CD4-positive, alpha-beta T cell treated with Interleukin-4 for 4 hours (primary cell): ENCODE data around the gene ICE2.
A peak's percentile ranks its signal among the peaks of the same experiment; 100 is the strongest.
"Not testable (repeated sequence)": the region's sequence is repeated elsewhere in the genome, so short reads cannot be mapped to it uniquely, and the experiment has no call there.

Source experiments
- DNase-seq: peaks from one replicate; pipeline ENCODE4 v3.0.0-alpha.2; 2020

ICE2 gene

GRCh38 chr15:60442031-60442650 is 36.8 kb downstream of the ICE2 start:
- no peak for DNase-seq

GRCh38 chr15:60441331-60441730 is 37.6 kb downstream of the ICE2 start:
- no peak for DNase-seq

GRCh38 chr15:60438646-60439045 is 40.3 kb downstream of the ICE2 start:
- DNase-seq, result no peak

- no peak for DNase-seq
Observed at GRCh38 chr15:60428935-60429334, 50.0 kb downstream of the ICE2 start.

- no peak for DNase-seq
Observed at GRCh38 chr15:60426870-60427508, 52.0 kb downstream of the ICE2 start.

- no peak for DNase-seq
Observed at GRCh38 chr15:60425461-60425860, 53.5 kb downstream of the ICE2 start.

GRCh38 chr15:60424006-60424405 is 54.9 kb downstream of the ICE2 start:
- DNase-seq, result no peak

DNA sequence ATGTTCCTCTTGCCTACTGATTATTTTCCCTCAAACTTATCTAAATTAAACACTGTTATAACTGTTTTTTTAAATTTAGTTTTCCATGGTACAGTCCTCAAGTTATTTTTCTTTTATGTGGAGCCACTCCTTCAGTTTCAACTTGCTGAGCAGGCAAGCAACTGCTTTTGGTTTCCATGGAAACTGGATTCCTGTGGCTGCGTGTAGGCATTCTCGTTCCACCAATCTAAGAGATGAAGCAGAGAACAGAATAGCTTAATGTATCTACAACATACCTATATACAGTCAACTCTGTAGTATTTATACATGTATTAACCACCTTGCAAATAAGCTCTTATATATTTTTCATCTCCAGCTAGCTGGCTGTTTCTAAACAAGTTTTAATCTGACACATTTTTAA is 55.4 kb downstream of the ICE2 start:
- no peak for DNase-seq

DNA sequence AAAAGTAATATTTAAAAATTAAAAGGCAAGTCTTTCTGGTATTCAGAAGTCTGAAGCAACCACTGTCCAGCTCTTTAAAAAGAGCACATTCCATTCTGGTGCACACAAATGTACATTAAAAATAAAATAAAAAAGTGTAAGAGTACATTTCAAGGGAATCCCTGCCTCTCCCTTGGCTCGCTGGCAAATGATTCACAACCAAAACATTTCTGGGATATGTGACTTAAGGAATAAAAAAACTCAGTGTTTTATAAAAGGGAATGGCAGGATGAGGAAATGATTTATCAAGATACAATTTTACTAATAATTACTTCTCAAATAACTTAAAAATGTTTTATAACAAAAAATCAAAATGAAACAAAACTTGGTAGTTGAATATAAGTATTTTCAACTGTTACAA is 57.4 kb downstream of the ICE2 start:
- no peak for DNase-seq

DNA sequence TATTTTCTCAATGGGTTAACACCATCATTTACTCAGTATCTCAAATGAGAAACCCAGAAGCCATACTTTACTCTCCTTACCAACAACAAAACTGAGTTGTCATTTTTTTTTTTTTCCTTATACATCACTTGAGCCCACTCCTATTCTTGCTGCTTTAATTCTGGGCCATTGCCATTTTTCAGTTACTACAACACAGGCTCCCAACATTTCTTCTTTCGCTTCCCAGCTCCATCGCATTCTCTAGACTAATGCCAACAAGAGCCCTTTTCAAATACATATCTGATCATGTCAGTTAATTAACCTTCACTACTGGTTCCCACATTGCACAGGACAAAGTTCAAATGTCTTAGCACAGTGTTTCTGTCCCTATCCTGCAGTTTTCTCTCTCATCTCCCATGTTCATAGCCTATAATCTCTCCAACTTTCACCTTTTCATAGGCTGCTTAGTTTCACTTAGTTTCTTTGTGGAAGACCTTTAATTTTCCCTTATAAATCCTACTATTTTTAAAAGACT is 58.7 kb downstream of the ICE2 start:
- no peak for DNase-seq

- DNase-seq, result no peak
Observed at GRCh38 chr15:60419753-60420152, 59.2 kb downstream of the ICE2 start.

DNA sequence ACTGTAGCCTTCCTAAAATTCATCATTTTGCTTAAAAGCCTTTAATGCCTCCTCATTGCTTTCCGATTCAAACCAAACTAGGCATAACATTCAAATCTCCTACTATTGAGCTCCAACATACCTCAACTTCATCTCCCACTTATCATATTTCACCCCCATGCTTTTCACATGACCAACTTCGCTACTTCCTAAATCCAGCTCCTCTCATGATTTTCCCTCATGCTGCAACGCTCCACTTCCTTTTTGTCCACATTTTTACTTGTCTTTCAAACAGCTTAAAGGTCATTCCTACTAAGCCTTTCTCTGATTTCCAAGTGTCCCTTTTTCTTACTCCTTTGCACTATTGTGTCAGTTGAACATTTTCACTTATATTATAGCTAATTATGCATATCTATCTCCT is 60.8 kb downstream of the ICE2 start:
- no peak for DNase-seq

- DNase-seq, result no peak
Observed at GRCh38 chr15:60417112-60417511, 61.8 kb downstream of the ICE2 start.

DNA sequence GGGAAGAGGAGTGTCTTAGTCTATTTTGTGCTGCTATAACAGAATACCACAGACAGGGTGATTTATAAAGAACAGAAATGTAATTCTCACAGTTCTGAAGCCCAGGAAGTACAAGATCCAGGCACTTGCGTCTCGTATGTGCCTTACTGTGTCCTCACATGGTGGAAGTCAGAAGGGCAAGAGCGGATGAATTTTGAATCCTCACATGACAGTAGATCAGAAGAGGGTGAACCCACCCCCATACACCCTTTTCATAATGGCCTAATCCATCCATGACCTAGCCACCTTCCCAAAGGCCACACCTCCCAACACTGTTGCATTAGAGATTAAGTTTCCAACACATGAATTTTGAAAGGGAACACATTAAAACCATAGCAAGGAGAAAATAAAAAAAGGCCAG is 62.5 kb downstream of the ICE2 start:
- no peak for DNase-seq

- no peak for DNase-seq
Observed at GRCh38 chr15:60414016-60414682, 64.8 kb downstream of the ICE2 start.

DNA sequence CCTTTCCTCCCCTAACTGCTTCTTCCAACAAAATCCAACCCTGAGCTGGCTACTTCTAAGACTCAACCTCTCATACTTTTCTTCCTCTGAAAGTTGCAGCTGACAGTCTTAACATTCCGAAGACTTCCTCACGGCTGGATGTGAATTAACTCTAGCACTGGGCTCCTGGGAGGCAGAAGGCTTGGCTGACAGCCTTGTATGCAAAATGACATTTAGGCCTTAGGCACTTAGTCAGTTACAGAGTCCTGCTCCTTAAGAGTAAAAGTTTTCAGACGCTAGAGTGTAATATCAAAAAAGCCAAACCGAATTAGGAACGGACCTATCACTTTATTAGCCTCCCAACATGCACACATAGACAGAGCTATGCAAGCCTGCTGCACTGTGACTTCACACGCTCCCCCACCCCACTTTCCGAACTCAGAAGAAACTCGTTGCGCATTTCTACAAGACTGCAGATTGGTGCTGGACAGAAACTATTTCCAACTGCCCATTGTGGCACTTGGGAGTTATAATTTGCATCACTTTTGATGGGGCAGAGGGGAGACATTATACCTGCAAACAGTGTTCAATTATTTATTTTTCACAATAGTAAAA is 65.6 kb downstream of the ICE2 start:
- no peak for DNase-seq

DNA sequence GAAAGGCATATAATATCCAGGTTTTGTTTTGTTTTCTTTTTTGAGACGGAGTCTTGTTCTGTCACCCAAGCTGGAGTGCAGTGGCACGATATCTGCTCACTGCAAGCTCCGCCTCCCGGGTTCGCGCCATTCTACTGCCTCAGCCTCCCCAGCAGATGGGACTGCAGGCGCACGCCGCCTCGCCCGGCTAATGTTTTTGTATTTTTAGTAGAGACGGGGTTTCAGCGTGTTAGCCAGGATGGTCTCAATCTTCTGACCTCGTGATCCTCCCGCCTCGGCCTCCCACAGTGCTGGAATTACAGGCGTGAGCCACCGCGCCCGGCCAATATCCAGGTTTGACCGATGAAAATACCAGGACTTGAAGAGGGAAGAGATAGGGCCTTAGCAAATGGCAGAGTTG is 66.1 kb downstream of the ICE2 start:
- not testable (repeated sequence) for DNase-seq

DNA sequence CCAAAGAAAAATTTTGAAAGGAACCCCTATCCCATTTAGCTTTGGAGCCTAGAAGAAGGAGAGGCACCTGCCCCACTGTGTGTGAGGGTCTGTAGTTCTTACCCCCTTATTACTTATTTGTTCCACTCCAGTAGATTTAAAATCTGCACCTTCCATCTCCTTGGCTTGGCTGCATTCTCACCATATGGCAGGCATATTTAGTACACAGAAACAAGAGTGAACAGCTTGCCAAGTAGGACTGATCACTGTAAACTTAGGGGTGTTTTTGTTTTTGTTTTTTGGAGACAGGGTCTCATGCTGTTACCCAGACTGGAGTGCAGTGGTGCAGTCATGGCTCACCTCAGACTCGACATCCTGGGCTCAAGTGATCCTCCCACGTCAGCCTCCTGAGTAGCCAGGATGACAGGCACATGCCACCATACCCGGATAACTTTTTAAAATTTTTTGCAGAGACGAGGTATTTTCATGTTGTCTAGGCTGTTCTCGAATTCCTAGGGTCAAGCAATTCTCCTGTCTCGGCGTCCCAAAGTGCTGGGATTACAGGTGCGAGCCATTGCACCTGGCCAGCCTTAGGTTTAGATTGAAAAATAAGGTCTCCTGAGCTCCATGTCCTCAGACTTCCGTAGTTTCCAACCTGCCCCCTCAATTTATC is 67.0 kb downstream of the ICE2 start:
- DNase-seq, result no peak

GRCh38 chr15:60410350-60410749 is 68.6 kb downstream of the ICE2 start:
- not testable (repeated sequence) for DNase-seq

DNA sequence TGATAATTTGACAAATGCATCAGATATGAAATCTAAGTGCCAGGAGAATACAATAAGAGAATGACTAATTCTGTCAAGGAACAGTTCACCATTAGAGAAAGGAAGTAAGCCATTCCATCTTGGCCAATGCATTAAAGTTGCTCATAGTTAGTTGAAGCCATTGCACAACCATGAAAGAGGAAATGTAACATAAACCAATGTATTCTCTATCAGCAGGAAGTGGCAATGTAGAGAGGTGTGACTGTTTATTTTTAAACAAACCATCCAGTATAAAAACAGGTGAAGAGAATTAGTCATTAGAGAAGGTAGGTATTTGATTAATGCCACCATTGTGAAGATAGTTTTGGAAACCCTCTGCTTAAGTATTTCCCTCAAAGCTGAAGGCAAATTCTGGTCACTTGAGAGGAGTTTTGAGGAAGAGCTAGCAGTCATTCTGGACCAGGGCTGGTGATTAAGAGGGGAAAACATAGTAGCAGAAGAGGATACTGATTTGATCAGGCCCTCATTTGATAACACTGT is 70.4 kb downstream of the ICE2 start:
- peak; percentile 68 for DNase-seq

DNA sequence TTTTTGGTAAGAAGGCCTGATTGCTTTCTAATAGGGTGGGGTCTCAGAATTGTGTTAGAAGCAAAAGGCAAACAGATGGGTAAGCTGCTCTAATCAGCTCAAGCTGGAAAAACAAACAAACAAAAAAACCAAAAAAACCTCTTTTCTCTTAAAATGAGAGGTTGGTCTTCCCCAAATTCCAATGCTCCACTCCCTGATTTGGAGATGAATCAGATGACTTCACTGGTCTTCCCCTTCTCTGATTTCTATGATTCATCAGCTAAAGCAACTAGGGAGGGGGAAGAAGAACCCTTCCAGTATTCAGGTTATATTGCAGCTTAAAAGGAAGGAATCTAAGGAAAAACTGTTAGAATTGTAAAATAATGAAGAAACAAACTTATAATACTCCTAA is 71.5 kb downstream of the ICE2 start:
- no peak for DNase-seq

- no peak for DNase-seq
Observed at GRCh38 chr15:60406513-60407414, 72.2 kb downstream of the ICE2 start.
